HG03097 (cell line): ENCODE results near the gene WDR18.

Source experiments
- ATAC-seq: cut with Tn5 transposase; IDR thresholded peaks from one replicate; pipeline ENCODE4 v1.9.1; 2021; ENCODE audit not compliant: unreplicated experiment, low FRiP score

WDR18 gene

DNA sequence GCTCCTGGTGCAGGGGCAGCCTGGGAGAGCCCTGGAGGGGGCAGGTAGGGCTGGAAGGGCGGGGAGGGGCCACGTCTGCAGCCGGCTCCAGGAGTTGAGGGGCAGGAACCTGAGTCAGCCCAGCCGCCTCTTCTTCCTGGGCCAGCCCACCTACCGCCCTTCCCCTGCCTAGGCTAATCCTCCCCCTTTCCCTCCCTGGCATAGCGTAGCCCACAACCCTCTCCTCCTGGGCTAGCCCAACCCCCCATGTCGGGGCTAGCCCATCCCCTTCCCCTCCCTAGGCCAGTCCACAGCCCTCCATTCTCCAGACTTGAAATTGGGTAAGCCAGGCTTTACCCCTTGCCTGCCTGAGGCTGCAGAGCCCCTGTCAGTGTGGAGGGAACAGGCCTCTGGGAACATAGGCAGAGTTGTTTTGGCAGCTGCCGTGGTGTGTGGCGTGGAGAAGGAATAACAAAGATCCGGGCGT lies 20.6 kb upstream of the WDR18 start:
- no peak for ATAC-seq

DNA sequence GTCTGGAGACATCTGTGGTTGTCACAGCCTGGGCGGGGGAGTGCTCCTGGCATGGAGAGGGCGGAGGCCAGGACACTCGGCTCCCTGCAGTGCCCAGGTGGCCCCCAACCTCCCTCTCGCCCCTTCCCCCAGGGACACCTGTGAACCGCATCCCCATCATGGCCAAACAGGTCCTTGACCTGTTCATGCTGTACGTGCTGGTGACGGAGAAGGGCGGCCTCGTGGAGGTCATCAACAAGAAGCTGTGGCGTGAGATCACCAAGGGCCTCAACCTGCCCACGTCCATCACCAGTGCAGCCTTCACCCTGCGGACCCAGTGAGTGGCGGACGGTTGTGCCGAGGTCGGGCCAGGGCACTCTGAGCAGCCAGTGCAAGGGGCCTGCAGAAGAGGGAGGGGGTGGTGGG lies 20.0 kb upstream of the WDR18 start:
- no peak for ATAC-seq

DNA sequence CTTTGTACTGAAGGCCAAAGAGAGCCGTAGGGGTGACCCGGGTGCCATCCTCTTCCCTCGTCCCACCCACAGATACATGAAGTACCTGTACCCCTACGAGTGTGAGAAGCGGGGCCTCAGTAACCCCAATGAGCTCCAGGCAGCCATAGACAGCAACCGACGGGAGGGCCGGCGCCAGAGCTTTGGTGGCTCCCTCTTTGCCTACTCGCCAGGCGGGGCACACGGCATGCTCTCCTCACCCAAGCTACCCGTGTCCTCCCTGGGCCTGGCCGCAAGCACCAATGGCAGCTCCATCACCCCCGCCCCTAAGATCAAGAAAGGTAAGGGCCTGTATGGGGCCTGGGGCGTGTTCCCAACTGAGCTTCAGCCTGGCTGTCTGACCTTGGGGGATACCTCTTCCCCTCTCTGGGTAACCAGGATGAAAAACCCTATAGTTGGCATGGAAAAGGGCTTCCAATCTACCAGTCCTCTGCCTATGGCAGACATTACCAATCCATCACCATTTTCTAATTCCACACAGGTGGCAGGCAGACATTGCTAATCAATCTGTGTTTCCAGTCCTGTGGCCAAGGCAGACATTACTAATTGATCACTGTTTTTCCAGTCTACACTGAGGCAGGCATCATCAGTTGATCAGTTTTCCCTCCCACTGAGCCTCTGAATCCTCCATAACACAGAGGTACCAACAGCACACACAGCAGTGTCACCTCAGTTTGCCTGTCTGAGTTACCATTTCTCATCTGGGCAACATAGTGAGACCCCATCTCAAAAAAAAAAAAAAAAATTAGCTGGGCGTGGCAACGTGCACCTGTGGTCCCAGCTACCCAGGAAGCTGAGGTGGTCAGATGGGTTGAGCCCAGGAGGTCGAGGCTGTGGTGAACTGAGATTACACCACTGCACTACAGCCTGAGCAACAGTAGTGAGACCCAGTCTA lies 19.1 kb upstream of the WDR18 start:
- ATAC-seq, result no peak

DNA sequence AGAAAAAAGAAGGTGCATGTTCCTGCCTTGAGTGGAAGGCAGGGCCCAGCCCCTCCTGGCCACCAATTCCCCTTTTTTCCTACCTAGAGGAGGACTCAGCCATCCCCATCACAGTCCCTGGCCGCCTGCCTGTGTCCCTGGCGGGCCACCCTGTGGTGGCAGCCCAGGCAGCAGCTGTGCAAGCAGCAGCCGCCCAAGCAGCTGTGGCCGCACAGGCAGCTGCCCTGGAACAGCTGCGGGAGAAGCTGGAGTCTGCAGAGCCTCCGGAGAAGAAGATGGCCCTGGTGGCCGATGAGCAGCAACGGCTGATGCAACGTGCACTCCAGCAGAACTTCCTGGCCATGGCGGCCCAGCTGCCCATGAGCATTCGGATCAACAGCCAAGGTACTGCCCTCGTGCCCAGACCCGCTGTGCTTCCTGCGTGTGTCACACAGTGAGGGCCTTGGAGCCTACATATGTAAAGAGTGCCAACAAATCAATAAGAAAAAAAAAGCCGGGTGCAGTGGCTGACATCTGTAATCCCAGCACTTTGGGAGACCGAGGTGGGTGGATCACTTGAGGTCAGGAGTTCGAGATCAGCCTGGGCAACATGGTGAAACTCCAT lies 17.6 kb upstream of the WDR18 start:
- ATAC-seq, result no peak

DNA sequence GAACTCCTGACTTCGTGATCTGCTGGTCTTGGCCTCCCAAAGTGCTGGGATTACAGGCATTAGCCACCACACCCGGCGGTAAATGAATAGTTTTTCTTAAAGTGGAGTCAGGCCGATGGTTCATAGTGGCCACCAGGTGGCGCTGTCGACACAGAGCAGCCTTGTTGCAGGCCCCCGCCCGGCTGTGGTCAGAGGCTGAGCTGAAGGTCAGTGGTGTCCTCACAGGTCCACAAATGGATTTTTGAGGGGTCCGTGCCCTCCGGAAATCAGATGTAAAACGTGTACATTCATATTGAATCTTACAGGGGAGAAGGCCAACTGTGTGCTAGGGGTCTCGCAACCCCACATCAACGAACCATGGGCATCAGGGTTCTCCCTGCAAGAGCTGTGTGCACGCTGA lies 13.4 kb upstream of the WDR18 start:
- no peak for ATAC-seq

DNA sequence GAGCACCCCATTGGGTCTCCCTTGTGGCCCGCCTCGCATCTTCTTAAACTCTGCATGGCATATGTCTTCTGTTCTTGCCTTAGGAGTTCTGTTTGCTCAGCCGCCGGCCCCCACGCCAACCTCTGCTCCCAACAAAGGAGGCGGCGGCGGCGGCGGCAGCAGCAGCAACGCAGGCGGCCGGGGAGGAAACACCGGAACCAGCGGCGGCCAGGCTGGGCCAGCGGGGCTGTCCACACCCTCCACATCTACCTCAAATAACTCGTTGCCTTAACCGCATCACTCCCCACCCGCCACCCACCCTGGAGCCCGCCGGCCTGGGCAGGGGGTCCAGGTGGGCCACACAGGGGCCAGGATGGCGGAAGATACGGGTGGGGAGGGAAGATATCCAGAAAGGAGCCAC lies 12.3 kb upstream of the WDR18 start:
- ATAC-seq, result no peak

DNA sequence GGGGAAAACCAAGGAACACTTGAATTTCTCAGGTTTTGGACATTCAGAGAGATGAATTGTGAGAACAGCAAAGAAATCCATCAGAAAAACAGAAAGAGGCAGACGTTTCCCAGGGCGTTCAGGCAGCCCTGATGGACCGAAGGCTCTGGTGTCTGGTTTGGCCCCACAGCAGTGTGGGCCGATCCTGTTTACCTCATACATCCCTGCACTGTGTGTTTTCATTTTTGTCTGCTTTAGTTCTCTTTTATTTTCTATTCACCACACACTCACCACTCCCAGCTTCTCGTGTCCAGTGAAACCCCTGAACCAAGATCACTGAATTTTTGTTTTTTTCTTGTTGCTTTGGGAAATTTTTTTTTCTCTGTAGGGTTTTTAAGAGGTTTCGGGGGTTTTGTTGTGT lies 11.9 kb upstream of the WDR18 start:
- no peak for ATAC-seq

DNA sequence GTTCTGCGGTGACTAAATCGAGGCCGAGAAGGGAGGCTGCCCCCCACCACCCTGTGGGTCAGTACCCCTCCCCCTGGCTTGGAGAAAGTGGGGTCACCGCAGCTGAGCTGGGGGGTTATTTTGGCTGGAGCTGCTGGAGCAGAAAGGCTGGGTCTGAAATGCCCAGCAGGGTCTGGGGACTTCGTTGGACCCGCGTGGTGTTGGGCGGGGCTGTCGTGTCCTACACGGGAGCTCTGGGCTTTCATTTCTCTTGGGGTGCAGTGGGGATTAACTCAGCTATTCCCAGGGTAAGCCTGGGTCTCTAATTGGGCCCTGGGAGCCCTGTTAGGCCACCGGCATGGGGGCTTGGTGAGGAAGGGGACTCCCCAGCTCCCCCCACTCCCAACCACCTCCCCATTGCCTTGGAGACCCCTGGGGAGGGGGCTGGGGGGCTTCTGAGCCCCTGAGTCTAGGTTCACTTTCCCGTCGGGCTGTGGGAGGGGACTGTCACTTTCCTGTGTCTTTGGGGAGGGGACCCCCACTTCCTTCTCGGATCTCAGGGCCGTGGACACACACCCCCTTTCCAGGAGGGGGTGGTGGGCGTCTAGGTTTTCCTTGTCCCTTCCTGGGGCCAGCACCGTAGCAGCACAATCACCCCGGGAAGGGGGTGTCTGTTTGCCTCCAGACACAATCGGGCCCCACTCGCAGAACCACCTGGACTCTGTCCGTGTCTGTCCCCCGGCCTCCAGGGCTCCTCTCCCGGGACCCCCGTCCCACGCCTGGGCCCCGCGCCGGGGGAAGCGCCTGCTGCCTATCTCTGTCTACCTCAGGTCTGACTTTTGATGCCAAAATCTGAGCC lies 10.2 kb upstream of the WDR18 start:
- ATAC-seq, result no peak

DNA sequence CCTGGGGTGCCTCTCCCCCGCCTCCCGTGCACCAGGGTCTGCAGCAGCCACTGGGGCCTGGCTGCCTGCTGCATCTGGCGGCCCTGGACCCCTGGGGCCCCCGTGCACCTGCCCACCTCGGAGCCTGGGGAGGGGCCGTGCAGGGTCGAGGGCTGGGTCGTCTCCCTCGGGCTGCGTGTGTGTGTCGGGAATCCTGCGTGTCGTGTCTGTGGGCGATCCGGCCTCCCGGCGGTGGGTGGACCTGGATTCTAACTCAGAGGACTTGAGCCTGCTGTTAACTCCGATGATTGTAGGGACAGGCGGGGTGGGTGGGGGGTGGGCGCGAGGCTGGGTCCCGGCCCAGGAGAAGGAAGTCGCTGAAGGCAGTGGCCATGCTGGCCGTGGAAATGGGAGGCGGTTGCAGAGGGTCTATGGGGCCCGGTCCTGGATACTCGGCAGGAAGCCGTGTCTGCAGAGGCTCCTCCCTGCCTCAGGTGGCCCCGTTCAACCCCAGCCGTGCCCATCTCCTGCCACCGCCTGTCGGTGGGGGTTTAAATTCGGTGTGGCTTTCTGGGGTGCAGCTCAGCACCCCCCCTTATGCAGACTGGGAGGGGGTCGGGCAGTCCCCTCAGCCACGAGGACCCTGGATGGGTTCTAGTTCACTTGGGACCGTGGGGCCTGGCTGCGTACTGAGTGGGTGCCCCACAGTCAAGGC lies 9.4 kb upstream of the WDR18 start:
- no peak for ATAC-seq

DNA sequence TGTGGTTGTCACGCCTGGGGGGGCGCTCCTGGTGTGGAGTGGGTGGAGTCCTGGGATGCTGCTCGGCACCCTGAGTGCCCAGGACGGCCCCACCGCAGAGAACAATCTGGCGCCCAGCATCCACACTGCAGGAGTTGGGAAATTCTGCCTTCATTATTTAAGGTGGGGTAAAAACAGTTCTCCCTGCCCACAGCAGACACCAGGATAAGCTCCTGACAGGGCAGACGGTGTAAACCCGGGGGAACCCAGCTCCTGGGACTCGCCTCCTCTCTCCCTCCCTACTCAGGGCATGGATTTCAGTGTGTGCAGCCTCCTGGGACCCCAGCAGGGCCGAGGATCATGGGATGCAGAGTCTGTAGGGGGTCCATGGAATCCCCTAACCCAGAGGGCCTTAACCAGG lies 7.7 kb upstream of the WDR18 start:
- no peak for ATAC-seq

DNA sequence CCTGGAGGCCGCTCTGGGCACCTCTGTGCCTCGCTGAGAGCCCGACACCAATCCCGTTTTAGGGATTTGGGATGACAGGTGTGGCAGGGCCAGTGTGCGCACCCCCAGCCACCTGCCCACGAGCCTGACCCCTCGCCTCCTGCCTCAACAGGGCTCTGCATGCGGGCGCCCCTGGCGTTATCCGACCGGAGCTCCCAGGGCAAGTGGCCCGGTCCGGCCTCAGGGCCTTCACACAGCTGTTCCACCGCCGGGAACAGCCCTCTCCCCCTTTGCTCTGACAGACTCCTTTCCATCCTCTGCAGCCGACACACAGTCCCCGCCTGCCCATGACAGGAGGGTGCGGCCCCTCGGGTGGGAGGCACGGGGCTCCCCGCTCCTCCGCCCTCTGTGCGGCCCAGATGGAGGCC lies 7.1 kb upstream of the WDR18 start:
- no peak for ATAC-seq

DNA sequence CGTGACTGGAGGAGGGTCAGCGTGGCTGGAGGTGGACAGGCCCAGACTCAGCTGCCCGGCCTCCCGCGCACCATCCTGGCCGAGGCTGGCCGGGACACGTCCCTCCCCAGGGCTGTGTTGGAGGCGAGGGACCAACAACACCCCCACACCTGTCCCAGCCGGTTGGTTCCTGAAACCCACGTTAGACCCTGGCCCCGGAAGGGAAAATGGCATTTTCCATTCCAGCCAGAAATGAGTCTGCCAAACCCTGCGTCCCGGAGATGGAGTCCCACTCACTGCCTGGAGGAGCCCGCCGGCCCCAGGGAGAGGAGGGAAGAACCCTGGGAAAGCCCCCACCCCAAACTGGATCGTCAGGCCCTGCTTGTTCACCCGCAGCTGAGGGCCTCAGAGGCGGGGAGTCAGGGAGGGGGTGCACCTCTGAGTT lies 4.8 kb upstream of the WDR18 start:
- no peak for ATAC-seq

DNA sequence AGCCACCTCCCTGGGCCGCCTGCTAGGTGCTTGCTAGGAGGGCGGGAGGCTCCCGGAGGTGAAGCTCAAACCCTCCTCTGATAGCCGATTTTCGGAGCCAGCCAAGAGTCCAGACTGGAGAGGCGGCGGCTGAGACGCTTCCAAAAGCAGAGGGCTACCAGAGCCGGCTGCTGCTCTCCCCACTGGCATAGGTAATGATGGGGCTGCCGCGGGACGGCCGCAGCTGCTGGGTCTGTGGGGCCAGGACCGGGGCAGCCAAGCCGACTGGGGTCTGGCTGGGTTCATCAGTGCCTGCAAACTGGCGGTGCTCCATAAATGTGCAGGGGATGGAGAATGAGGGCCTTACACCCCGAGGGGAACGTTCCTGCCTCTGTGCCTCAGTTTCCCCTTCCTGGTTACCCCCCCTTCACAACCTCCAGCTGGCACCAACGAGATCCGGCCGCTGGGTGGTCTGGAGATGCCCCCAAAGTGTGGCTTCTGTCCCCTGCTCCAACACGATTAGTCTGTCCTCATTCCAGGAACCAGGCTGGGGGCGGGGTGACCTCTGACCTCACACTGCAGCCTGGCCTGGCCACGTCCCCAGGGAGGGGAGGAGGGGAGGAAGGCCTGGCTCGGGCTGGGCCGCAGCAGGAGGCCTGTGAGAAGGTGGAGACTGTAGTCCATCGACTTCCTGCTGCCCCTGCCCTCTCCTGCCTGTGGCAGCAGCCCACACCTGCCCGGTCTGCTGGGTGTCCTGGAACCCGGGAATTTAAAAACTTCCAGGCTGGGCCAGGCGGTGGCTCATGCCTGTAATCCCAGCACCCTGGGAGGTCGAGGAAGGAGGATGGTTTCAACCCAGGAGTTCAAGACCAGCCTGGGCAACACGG lies 3.8 kb upstream of the WDR18 start:
- ATAC-seq, result no peak

DNA sequence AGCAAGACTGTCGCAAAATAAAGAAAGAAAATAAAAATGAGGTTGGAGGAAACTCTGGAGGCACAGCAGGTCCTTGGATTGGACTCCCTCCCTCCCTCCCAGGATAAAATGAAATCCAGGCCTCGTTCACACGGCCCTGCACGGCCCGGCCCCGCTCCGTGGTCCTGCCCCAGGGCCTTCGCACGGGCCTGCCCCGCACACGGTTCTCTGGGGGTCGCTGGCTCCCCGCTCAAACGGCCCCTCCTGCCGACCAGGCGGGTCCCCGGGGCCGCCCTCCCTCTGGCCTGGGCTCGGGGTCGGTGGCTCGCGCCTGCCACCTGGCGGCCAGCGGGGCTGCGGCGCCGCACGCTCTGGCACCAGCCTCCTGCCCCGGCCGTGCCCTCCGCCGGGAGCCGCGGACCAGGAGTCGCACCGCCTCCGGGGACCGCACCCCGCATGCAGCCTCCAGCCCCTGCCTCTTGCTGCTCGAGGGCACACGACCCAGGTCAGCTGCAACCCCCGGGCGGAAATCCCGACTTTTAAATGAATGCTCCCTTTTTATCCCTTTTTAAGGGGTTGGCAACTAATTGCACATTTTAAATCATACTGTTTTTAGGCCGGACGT lies 1.5 kb upstream of the WDR18 start:
- no peak for ATAC-seq

DNA sequence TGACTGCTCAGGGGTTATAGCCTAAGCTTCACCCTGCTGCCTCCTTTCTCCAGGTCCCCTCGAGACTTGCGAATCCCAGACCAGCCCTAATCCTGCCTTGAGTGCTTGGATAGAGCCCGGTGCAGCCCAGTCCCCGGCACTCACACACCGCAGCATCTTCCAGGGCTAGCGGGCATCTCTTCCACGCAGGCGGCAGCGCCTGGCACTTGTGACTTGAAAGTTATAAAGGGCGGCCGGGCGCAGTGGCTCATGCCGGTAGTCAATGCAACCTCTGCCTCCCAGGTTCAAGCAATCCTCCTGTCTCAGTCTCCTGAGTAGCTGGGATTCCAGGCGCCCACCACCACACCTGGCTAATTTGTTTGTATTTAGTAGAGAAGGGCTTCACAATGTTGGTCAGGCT lies 1.9 kb downstream of the WDR18 start:
- ATAC-seq, result no peak

DNA sequence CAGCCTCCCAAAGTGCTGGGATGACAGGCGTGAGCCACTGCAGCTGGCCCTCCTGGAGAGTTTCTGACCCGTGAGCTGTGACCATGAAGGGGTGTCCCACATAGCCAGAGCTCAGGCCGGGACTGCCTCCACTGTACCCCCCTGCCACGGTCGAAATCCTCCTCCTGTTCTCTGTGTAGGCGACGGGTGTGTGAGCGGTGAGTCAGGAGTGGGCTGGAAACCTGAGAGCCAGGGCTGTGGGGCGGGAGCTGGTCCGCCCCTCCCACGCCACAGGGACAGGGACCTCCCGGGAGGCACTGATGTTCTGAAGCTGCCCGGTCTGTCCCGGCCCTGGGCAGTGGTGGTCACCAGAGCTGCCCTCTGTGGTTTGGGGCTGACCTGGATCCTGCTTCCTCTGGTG lies 3.9 kb downstream of the WDR18 start:
- no peak for ATAC-seq

DNA sequence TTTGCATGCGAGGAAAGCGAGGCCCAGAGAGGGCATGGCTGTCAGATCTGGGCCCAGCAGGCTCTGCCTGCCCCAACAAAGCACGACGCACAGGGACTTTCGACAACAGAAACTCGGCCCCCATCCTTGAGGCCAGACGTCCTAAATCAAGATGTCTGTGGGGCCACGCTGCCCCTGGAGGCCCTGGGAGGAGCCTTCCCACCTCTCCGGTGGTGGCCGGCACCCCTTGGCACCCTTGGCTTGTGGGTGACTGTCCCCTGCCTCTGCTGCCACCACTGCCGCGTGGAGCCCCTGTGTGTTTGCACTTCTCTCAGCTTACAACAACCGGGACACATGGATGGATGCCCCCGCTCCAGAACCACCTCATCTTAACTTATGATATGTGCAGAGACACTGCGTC lies 4.4 kb downstream of the WDR18 start:
- ATAC-seq, result no peak

DNA sequence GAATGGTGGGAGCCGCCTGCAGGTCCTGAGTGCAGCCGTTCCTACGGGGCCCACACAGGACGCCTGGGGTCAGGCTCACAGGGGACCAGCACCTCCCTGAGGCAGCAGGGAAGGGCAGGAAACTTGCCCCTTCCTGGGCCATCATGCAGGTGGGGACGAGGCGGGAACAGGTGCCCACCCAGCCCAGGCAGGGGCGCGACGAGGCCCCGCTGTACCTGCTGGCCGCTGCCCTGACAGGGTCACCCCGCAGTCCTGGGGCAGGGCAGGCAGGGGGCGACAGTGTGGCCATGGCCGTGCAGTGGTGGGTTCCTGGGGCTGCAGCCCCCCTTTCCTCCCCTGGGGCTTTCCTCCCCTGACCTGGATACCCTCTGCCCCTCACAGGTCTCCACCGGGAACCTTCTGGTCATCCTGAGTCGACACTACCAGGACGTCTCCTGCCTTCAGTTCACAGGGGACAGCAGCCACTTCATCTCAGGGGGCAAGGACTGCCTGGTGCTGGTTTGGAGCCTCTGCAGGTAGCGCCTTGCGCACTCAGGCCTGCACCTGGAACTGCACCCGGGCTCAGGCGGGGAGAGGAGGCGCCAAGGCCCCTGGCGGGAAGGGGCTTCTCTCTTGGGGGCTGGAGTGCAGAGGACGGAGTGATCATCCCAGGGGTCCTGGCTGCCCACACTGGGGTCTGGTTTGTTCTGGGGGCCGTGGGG lies 5.4 kb downstream of the WDR18 start:
- no peak for ATAC-seq

DNA sequence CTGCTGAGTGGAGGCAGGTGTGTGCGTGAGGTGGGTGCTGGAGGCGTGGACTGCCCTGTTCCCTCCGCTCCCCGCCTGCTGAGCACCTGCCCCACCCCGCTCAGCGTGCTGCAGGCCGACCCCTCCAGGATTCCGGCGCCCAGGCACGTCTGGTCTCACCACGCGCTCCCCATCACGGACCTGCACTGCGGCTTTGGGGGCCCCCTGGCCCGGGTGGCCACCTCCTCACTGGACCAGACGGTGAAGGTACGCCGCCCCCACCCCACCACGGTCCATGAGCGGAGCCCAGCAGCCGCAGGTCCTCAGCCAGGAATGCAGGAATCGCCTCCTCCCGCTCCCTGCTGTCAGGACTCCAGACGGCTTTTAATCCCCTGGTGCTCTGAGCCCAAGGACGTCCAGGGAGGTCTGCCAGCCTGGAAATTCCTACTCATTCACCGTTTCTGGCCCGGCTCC lies 6.0 kb downstream of the WDR18 start:
- no peak for ATAC-seq
